ENCODE measurements around the gene DLL3.

GRCh38 chr19:39506598-39506943, 7.8 kb downstream of the DLL3 start:
- TF ChIP-seq TRIM25 (IDR thresholded peaks at IDR 0.05; ENCODE audit: borderline replicate concordance), result no peak
- TF ChIP-seq NFYB (IDR thresholded peaks at IDR 0.05; ENCODE audit: extremely low read depth, insufficient read length), result no peak
- no peak for TF ChIP-seq RFX5 (IDR thresholded peaks at IDR 0.05; ENCODE audit: low read depth, low read length)
- TF ChIP-seq ZNF23 (CRISPR knock-in tag; IDR thresholded peaks at IDR 0.05), result no peak
- no peak for TF ChIP-seq HMG20B (CRISPR knock-in tag; IDR thresholded peaks at IDR 0.05)
- TF ChIP-seq, protein P1, sequence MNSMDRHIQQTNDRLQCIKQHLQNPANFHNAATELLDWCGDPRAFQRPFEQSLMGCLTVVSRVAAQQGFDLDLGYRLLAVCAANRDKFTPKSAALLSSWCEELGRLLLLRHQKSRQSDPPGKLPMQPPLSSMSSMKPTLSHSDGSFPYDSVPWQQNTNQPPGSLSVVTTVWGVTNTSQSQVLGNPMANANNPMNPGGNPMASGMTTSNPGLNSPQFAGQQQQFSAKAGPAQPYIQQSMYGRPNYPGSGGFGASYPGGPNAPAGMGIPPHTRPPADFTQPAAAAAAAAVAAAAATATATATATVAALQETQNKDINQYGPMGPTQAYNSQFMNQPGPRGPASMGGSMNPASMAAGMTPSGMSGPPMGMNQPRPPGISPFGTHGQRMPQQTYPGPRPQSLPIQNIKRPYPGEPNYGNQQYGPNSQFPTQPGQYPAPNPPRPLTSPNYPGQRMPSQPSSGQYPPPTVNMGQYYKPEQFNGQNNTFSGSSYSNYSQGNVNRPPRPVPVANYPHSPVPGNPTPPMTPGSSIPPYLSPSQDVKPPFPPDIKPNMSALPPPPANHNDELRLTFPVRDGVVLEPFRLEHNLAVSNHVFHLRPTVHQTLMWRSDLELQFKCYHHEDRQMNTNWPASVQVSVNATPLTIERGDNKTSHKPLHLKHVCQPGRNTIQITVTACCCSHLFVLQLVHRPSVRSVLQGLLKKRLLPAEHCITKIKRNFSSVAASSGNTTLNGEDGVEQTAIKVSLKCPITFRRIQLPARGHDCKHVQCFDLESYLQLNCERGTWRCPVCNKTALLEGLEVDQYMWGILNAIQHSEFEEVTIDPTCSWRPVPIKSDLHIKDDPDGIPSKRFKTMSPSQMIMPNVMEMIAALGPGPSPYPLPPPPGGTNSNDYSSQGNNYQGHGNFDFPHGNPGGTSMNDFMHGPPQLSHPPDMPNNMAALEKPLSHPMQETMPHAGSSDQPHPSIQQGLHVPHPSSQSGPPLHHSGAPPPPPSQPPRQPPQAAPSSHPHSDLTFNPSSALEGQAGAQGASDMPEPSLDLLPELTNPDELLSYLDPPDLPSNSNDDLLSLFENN (IDR thresholded peaks at IDR 0.05; ENCODE audit: low read depth in 2 of 2, low read length in 2 of 2), result no peak
- no peak for TF ChIP-seq CTCF (IDR thresholded peaks at IDR 0.05 in 2 of 3, conservative IDR thresholded peaks at IDR 0.05 in 1 of 3; ENCODE audit: insufficient read depth in 2 of 3, low read depth in 1 of 3, low read length in 3 of 3)
- no peak for TF ChIP-seq PCBP1 (IDR thresholded peaks at IDR 0.05; ENCODE audit: low read depth, low read length, poor library complexity, severe bottlenecking)
- TF ChIP-seq GMEB1 (CRISPR knock-in tag; IDR thresholded peaks at IDR 0.05), result no peak
- TF ChIP-seq CBX2 (IDR thresholded peaks at IDR 0.05; ENCODE audit: insufficient read depth, low read length, poor library complexity, severe bottlenecking), result no peak

Data from K562 (cell line).